Smooth muscle cell of the coronary artery (primary cell): ENCODE results near the gene KCNK15. TPM values are rescaled to one million over a fixed set of nuclear protein-coding genes. Genes with fewer than 3 reads are reported as not detected.

Source experiments
- total RNA-seq: library from RNA; depleted of rRNA; stranded (reverse); fragments of >200 nt; gene quantifications from 2 replicates; pipeline ENCODE4 v1.2.3, GENCODE V29; 2014; ENCODE audit warnings: low replicate concordance

The KCNK15 gene
- total RNA-seq = 1.1 and 14.9 TPM in 2 replicates

GRCh38 chr20:44745598-44746366 is at the start of gene KCNK15:
TSS of gene KCNK15 (plus strand) at chr20:44745865. CDS start at chr20:44745911, 46 bp downstream.

GRCh38 chr20:44714701-44715498 is 30.8 kb upstream of the KCNK15 start, which contains the start of gene CCN5:
TSS of gene CCN5 (plus strand) at chr20:44715369. CDS start at chr20:44715391, 22 bp downstream.

Other genes starting within 250 kb of the KCNK15 start
- 88.7 and 256 TPM in 2 replicates for gene SERINC3, start 223.8 kb upstream of the KCNK15 start, total RNA-seq
- 110 and 120 TPM in 2 replicates for gene PKIG, start 163.3 kb upstream of the KCNK15 start, total RNA-seq
- 10.2 and 31.5 TPM in 2 replicates for gene ADA, start 94.2 kb upstream of the KCNK15 start, total RNA-seq
- gene CCN5, start 30.5 kb upstream of the KCNK15 start, total RNA-seq = 1.5 and 533 TPM in 2 replicates
- 0.53 and 0.59 TPM in 2 replicates for gene RIMS4, start 64.7 kb downstream of the KCNK15 start, total RNA-seq
- 46.0 and 80.0 TPM in 2 replicates for gene YWHAB, start 139.8 kb downstream of the KCNK15 start, total RNA-seq
- gene PABPC1L, start 164.2 kb downstream of the KCNK15 start, total RNA-seq = 4.4 and 6.4 TPM in 2 replicates
- 5.7 and 18.4 TPM in 2 replicates for gene TOMM34, start 214.5 kb downstream of the KCNK15 start, total RNA-seq
- 19.0 TPM in 2 replicates for gene STK4, start 220.6 kb downstream of the KCNK15 start, total RNA-seq